BLaER1 (cell line): ENCODE measurements around the gene PRRT2.
"Not testable (repeated sequence)": the region's sequence is repeated elsewhere in the genome, so short reads cannot be mapped to it uniquely, and the experiment has no call there.

Experiments used
- H3K27ac ChIP-seq: shearing (Covaris generic); formaldehyde crosslinking; 2 replicates; pipeline ENCODE4 v1.8.1; 2022
- H3K27me3 ChIP-seq: shearing (Covaris generic); formaldehyde crosslinking; 2 replicates; pipeline ENCODE4 v1.8.1; 2022
- H3K36me3 ChIP-seq: shearing (Covaris generic); formaldehyde crosslinking; 2 replicates; pipeline ENCODE4 v1.8.1; 2022
- H3K4me1 ChIP-seq: shearing (Covaris generic); formaldehyde crosslinking; 2 replicates; pipeline ENCODE4 v1.8.1; 2022
- H3K4me2 ChIP-seq: shearing (Covaris generic); formaldehyde crosslinking; 2 replicates; pipeline ENCODE4 v1.8.1; 2022
- H3K4me3 ChIP-seq: shearing (Covaris generic); formaldehyde crosslinking; 2 replicates; pipeline ENCODE4 v1.8.1; 2022
- H3K9ac ChIP-seq: shearing (Covaris generic); formaldehyde crosslinking; 2 replicates; pipeline ENCODE4 v1.8.1; 2022
- H3K9me3 ChIP-seq: shearing (Covaris generic); formaldehyde crosslinking; 2 replicates; pipeline ENCODE4 v1.8.1; 2022
- H4K20me1 ChIP-seq: shearing (Covaris generic); formaldehyde crosslinking; 2 replicates; pipeline ENCODE4 v1.8.1; 2022
- Cebpa-rat ChIP-seq: shearing (Covaris generic); IDR thresholded peaks from 2 replicates; pipeline ENCODE4 v1.8.1; 2022

The PRRT2 gene

DNA sequence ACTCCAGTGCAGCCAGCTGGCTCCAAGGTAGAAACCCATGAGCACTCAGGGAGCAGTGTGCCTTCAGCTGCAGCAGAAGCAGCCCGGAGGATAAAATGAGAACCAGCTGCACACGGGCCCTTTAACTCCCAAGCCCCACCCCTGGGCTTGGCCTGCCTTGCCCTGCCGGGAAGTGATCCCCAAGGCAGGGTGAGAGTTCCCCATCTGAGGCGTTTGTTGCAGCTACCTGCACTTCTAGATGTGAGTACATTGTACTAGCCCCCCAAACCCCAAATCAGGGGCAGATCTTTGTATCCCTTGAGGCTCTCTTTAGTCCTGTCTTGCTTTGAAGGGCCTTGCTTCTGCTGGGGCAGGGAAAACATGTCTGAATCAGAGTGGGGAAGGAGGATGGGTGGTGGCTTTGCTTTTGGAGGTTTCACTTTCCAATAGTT, 8.3 kb downstream of the PRRT2 start, which contains the start of gene MVP:
Gene MVP (plus strand): TSS at position 192 of the 431 bp plus-strand sequence. CDS start 10,088 bp downstream, outside the sequence.
- Histone ChIP-seq H3K27ac (peak within 1 kb of the TSS; percentile 53), H3K9me3 (no peaks in the 10 kb centered on the region), H4K20me1 (peaks cover 51% of the 10 kb centered on the region), H3K4me2 (peak within 1 kb of the TSS; percentile 99), H3K4me3 (peak within 1 kb of the TSS; percentile 64), H3K36me3 (peaks cover 52% of the 10 kb centered on the region), H3K27me3 (no peaks in the 10 kb centered on the region), H3K4me1 (peaks cover 62% of the 10 kb centered on the region), H3K9ac (peak within 1 kb of the TSS; percentile 98)
- TF ChIP-seq Cebpa-rat: no peak

DNA sequence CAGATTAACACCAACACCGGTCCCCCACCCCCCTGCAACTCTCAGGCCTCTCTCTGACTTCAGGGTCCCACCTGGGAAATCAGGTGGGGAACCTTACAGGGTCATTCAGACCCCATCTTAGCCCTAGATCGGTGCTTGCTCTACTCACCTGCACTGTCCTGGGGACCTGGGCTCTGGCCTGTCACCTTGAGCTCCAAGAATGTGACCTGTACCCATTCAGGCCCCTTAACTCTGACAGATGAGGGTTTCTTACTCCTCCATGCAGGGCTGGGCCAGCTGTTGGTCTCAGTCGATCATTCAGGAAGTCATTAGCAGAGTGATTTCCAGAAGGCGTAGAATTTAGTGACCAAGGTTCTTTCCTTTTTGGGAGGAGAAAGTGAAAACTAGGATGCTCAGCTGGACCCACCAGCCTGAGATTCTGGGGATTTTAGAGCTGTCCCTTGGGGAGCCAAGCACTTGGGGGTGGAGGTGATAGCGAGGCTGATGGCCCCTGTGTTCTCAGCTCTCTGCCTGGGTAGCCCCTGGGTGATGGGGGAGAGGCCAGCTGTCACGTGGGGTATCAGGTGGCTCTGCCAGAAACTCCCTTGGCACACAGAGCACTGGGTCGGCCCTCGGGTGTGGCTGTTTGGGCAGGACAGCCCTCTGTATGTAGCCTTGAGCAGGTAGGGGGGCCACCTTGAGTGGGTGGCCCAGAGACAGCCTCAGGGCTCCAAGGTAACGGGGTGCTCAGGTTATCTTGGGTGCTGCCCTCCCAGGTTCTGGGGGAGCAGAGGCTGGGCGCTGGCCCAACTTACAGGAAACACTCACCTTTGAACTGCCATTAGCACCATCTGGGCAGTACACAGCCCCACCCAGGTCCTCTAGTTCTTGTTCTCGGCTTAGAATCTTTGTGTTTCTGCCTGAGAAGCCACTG, 9.0 kb downstream of the PRRT2 start:
- H3K27ac ChIP-seq: peak overlapping the region; percentile 53
- peaks cover 52% of the 10 kb centered on the region for H3K36me3 ChIP-seq
- H3K4me1 ChIP-seq: peaks cover 69% of the 10 kb centered on the region
- TF ChIP-seq Cebpa-rat: no peak
- peak overlapping the region; percentile 98 for H3K9ac ChIP-seq
- peak overlapping the region; percentile 99 for H3K4me2 ChIP-seq
- peak overlapping the region; percentile 64 for H3K4me3 ChIP-seq
- no peaks in the 10 kb centered on the region for H3K9me3 ChIP-seq
- no peaks in the 10 kb centered on the region for H3K27me3 ChIP-seq
- H4K20me1 ChIP-seq: peaks cover 51% of the 10 kb centered on the region

DNA sequence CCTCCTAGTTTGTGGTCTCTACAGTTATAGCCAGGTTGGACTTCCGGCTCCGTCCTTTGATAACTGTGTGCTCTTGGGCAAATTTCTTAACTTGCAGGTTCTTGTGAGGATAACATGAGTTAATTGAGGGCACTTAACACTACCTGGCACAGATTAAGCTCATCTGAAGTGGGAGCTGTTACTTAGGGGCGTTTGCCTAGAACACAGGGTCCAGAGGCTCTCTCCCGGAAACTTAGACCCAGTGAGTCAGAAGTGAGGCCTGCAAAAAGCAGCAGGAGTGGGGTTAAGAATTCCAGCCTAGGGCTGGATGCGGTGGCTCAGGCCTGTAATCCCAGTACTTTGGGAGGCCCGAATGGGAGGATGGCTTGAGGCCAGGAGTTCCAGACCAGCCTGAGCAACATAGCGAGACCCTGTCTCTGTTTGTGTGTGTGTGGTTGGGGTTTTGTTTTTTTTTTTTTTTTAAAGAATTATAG, 9.7 kb downstream of the PRRT2 start:
- peaks cover 69% of the 10 kb centered on the region for H3K4me1 ChIP-seq
- no peaks in the 10 kb centered on the region for H3K9me3 ChIP-seq
- peak overlapping the region; percentile 99 for H3K4me2 ChIP-seq
- H3K9ac ChIP-seq: peak overlapping the region; percentile 98; the same call in 1 of the 2 replicates
- no peak overlapping the region for H3K4me3 ChIP-seq
- H3K36me3 ChIP-seq: peaks cover 52% of the 10 kb centered on the region
- H4K20me1 ChIP-seq: peaks cover 51% of the 10 kb centered on the region
- no peaks in the 10 kb centered on the region for H3K27me3 ChIP-seq
- H3K27ac ChIP-seq: peak overlapping the region; percentile 53
- TF ChIP-seq Cebpa-rat: no peak

- no peak overlapping the region for H3K9ac ChIP-seq
- no peak overlapping the region for H3K4me3 ChIP-seq
- H3K4me1 ChIP-seq: peaks cover 43% of the 10 kb centered on the region
Observed at GRCh38 chr16:29824589-29825144, 12.7 kb downstream of the PRRT2 start.

DNA sequence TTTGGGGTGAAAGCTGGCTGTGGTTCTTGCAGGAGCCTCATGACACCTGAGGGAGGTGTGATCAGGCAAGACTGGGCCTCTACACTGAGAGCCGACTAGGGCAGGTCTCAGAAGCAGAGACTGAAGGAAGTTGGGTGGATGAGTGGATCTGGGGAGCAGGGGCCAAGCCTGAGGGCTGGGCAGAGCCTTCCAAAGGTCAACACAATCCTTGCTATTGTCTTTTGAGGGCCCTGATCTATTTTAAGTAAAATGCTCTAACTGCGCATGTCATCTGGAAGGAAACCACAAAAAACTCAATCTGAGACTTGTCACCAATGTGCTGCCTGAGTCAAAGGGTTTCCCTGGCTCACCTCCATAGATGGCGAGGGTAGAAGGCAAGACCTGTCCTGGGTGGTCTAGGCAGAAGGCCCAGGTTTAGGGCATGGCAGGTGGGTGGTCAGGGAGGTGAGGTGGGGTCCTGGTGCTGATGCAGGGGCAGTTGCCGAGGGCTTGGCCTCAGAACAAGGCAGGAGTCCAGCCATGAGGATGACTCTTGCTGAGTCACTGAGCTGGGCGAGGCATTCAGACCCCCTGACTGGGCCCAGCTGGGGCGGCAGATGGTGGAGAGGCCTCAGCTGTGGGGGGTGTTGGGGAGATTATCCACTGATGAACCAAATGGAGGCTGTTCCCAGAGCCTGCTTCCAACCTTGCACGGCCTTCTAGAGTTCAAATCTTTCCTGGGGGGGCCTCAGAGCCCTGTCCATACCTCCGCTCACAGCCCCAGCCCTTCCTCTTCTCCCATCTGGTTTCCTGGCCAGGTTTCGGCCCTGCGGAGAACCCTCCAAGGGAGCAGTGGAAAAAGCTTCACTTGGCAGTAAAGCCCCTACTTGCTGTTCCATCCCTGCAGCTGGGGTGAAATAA, 13.4 kb downstream of the PRRT2 start:
- no peak overlapping the region for H3K9ac ChIP-seq
- H3K4me2 ChIP-seq: peak overlapping the region; percentile 48
- no peaks in the 10 kb centered on the region for H3K9me3 ChIP-seq
- TF ChIP-seq Cebpa-rat: no peak
- no peak overlapping the region for H3K4me3 ChIP-seq
- H3K36me3 ChIP-seq: peaks cover 24% of the 10 kb centered on the region
- no peak overlapping the region for H3K27ac ChIP-seq
- no peaks in the 10 kb centered on the region for H3K27me3 ChIP-seq
- peaks cover 19% of the 10 kb centered on the region for H4K20me1 ChIP-seq
- H3K4me1 ChIP-seq: peaks cover 35% of the 10 kb centered on the region

More at GRCh38 chr16:29824589-29825144, 12.7 kb downstream of the PRRT2 start:
- Histone ChIP-seq H3K9me3 (no peaks in the 10 kb centered on the region), H4K20me1 (peaks cover 26% of the 10 kb centered on the region), H3K36me3 (peaks cover 31% of the 10 kb centered on the region), H3K27ac (no peak overlapping the region), H3K27me3 (no peaks in the 10 kb centered on the region), H3K4me2 (peak overlapping the region; percentile 48)
- TF ChIP-seq Cebpa-rat: no peak

GRCh38 chr16:29826342-29826695, 14.3 kb downstream of the PRRT2 start:
- Histone ChIP-seq H3K4me1 (peaks cover 26% of the 10 kb centered on the region), H3K36me3 (peaks cover 14% of the 10 kb centered on the region; the same call in 1 of the 2 replicates), H3K9ac (no peak overlapping the region), H3K4me2 (no peak overlapping the region), H4K20me1 (peaks cover 9% of the 10 kb centered on the region), H3K27ac (no peak overlapping the region), H3K27me3 (no peaks in the 10 kb centered on the region), H3K4me3 (no peak overlapping the region), H3K9me3 (no peaks in the 10 kb centered on the region)
- no peak for TF ChIP-seq Cebpa-rat

- H3K4me1 ChIP-seq: peaks cover 3% of the 10 kb centered on the region
- H3K36me3 ChIP-seq: peaks cover 15% of the 10 kb centered on the region; the same call in 1 of the 2 replicates
- H3K9me3 ChIP-seq: no peaks in the 10 kb centered on the region
- H3K27me3 ChIP-seq: no peaks in the 10 kb centered on the region
- H4K20me1 ChIP-seq: no peaks in the 10 kb centered on the region
- H3K9ac ChIP-seq: no peak overlapping the region
- H3K27ac ChIP-seq: no peak overlapping the region
- TF ChIP-seq Cebpa-rat: no peak
- no peak overlapping the region for H3K4me2 ChIP-seq
- H3K4me3 ChIP-seq: no peak overlapping the region
Observed at GRCh38 chr16:29830774-29831173, 18.8 kb downstream of the PRRT2 start.

GRCh38 chr16:29831490-29831889, 19.5 kb downstream of the PRRT2 start:
- no peak overlapping the region for H3K4me3 ChIP-seq
- H3K27ac ChIP-seq: no peak overlapping the region
- H3K27me3 ChIP-seq: no peaks in the 10 kb centered on the region
- H3K9ac ChIP-seq: no peak overlapping the region
- no peak for TF ChIP-seq Cebpa-rat
- H3K4me2 ChIP-seq: no peak overlapping the region
- peaks cover 15% of the 10 kb centered on the region; the same call in 1 of the 2 replicates for H3K36me3 ChIP-seq
- no peaks in the 10 kb centered on the region for H4K20me1 ChIP-seq
- H3K4me1 ChIP-seq: no peaks in the 10 kb centered on the region
- no peaks in the 10 kb centered on the region for H3K9me3 ChIP-seq

DNA sequence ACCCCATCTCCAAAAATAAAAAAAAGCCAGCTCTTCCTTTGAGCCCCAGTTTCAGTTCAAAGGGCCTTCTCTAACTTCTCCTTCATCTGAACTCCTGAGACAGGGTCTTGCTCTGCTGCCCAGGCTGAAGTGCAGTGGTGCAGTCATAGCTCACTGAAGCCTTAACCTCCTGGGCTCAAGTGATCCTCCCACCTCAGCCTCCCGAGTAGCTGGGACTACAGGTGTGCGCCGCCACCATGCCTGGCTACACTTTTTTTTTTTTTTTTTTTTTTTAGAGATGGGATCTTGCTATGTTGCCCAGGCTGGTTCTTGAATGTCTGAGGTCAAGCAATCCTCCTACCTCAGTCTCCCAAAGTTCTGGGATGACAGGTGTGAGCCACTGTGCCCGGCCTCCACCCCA, 21.2 kb downstream of the PRRT2 start:
- not testable (repeated sequence) for H3K4me1 ChIP-seq, H3K9ac ChIP-seq, H3K27ac ChIP-seq, H4K20me1 ChIP-seq, H3K27me3 ChIP-seq, H3K9me3 ChIP-seq, H3K4me2 ChIP-seq, H3K4me3 ChIP-seq
- peaks cover 15% of the 10 kb centered on the region; the same call in 1 of the 2 replicates for H3K36me3 ChIP-seq
